ENCODE results near the gene PLAGL2.

Gene PLAGL2

GRCh38 chr20:32213870-32214269 lies 6.3 kb upstream of the PLAGL2 start:
- no peak for DNase-seq (ENCODE audit: low read depth, low spot score)
- in situ Hi-C loops (cut with HindIII; ENCODE audit: low sequenced_read_pairs) = no loop called here
- no peak for TF ChIP-seq CTCF (IDR thresholded peaks at IDR 0.05; ENCODE audit: low read depth, low read length)
- no peak overlapping the region for H3K4me3 ChIP-seq (ENCODE audit: low read depth, low read length)

- TF ChIP-seq CTCF (IDR thresholded peaks at IDR 0.05; ENCODE audit: low read depth, low read length) = no peak
- DNase-seq (ENCODE audit: low read depth, low spot score) = no peak
- in situ Hi-C loops (cut with HindIII; ENCODE audit: low sequenced_read_pairs) = no loop called here
- no peak overlapping the region for H3K4me3 ChIP-seq (ENCODE audit: low read depth, low read length)
Observed at GRCh38 chr20:32209850-32210605, 2.5 kb upstream of the PLAGL2 start.

GRCh38 chr20:32208499-32209154 lies 1.1 kb upstream of the PLAGL2 start:
- in situ Hi-C loops (cut with HindIII; ENCODE audit: low sequenced_read_pairs) = no loop called here
- no peak for DNase-seq (ENCODE audit: low read depth, low spot score)
- no peak for TF ChIP-seq CTCF (IDR thresholded peaks at IDR 0.05; ENCODE audit: low read depth, low read length)
- H3K4me3 ChIP-seq (ENCODE audit: low read depth, low read length) = peak overlapping the region; percentile 100

GRCh38 chr20:32206760-32207625 lies 550 bp downstream of the PLAGL2 start:
- DNase-seq (ENCODE audit: low read depth, low spot score) = no peak
- peak overlapping the region; percentile 100 for H3K4me3 ChIP-seq (ENCODE audit: low read depth, low read length)
- in situ Hi-C loops (cut with HindIII; ENCODE audit: low sequenced_read_pairs) = no loop called here
- no peak for TF ChIP-seq CTCF (IDR thresholded peaks at IDR 0.05; ENCODE audit: low read depth, low read length)

- DNase-seq (ENCODE audit: low read depth, low spot score) = no peak
- in situ Hi-C loops (cut with HindIII; ENCODE audit: low sequenced_read_pairs) = no loop called here
- TF ChIP-seq CTCF (IDR thresholded peaks at IDR 0.05; ENCODE audit: low read depth, low read length) = no peak
- peak overlapping the region; percentile 100 for H3K4me3 ChIP-seq (ENCODE audit: low read depth, low read length)
Observed at GRCh38 chr20:32205843-32206759, 1.4 kb downstream of the PLAGL2 start.
